Common myeloid progenitor, CD34-positive (primary cell): Measurements from ENCODE around the gene MBD1. TPM values are rescaled to one million over a fixed set of nuclear protein-coding genes. Genes with fewer than 3 reads are reported as not detected.
A peak's percentile ranks its signal among the peaks of the same experiment; 100 is the strongest.

ENCODE experiments used
- CTCF ChIA-PET: fragments of 350-600 bp; sonication (Branson Sonifier 250); formaldehyde crosslinking; loops from one replicate; lab custom pipeline; 2021; ENCODE audit warnings: antibody characterized with exemption; lab: Charles Lee
- POLR2A ChIA-PET: fragments of 350-600 bp; sonication (Branson Sonifier 250); formaldehyde crosslinking; loops from one replicate; lab custom pipeline; 2021; ENCODE audit warnings: antibody characterized with exemption; lab: Charles Lee
- DNase-seq, 3 donors: peaks; one replicate each; pipeline versions ENCODE4 v3.0.0 to v3.0.0-alpha.2; 2013
- H3K27ac ChIP-seq, 2 experiments: 1 replicate in 1 of 2; 2 replicates in 1 of 2; pipeline ENCODE4 v1.7.0; 2013; ENCODE audit warnings: inconsistent platforms in 2 of 2, low read length in 2 of 2, mild to moderate bottlenecking in 2 of 2, low read depth in 1 of 2, moderate library complexity in 1 of 2; ENCODE audit not compliant: severe bottlenecking in 2 of 2, insufficient read depth in 1 of 2, poor library complexity in 1 of 2
- H3K27me3 ChIP-seq, 5 experiments: replicated peaks in 2 of 5; 1 replicate in 3 of 5; 2 replicates in 2 of 5; pipeline versions ENCODE4 v1.6.1 to v1.7.0; 2013; ENCODE audit warnings: low read length in 4 of 5, mild to moderate bottlenecking in 2 of 5, moderate library complexity in 2 of 5, inconsistent platforms in 1 of 5; ENCODE audit not compliant: insufficient read depth in 5 of 5, control insufficient read depth in 4 of 5
- H3K36me3 ChIP-seq, 4 experiments: 1 replicate in 2 of 4; 2 replicates in 2 of 4; pipeline versions ENCODE4 v1.6.1 to v1.7.0; 2013; ENCODE audit warnings: low read length in 3 of 4, control low read depth in 1 of 4, mild to moderate bottlenecking in 1 of 4; ENCODE audit not compliant: control insufficient read depth in 4 of 4, insufficient read depth in 4 of 4
- H3K4me1 ChIP-seq, 4 experiments: 1 replicate in 3 of 4; 2 replicates in 1 of 4; pipeline versions ENCODE4 v1.6.1 to v1.7.1; 2013; ENCODE audit warnings: low read length in 3 of 4, mild to moderate bottlenecking in 3 of 4, control low read depth in 1 of 4, inconsistent platforms in 1 of 4, moderate library complexity in 1 of 4; ENCODE audit not compliant: control insufficient read depth in 4 of 4, insufficient read depth in 4 of 4; ENCODE audit errors: control extremely low read depth in 1 of 4
- H3K4me3 ChIP-seq, 7 experiments: 1 replicate in 4 of 7; 2 replicates in 3 of 7; pipeline versions ENCODE4 v1.5.1 to v1.7.0; 2013; ENCODE audit warnings: mild to moderate bottlenecking in 7 of 7, low read length in 6 of 7, moderate library complexity in 6 of 7, inconsistent platforms in 2 of 7, low read depth in 2 of 7, control low read depth in 1 of 7; ENCODE audit not compliant: insufficient read depth in 4 of 7, control insufficient read depth in 1 of 7; ENCODE audit errors: extremely low read depth in 1 of 7
- H3K9me3 ChIP-seq, 5 experiments: 1 replicate in 4 of 5; 2 replicates in 1 of 5; pipeline versions ENCODE4 v1.6.1 to v1.7.1; 2013; ENCODE audit warnings: low read length in 4 of 5, mild to moderate bottlenecking in 2 of 5, inconsistent platforms in 1 of 5, low read depth in 1 of 5, moderate library complexity in 1 of 5; ENCODE audit not compliant: control insufficient read depth in 4 of 5, insufficient read depth in 2 of 5; ENCODE audit errors: control extremely low read depth in 1 of 5
- WGBS: methylation state at CpG from one replicate; pipeline ENCODE4 v1.1.5; 2013; ENCODE audit not compliant: insufficient coverage; 5-methylcytosine and 5-hydroxymethylcytosine counted together
- polyA plus RNA-seq: library from polyadenylated mRNA; unstranded; fragments of 120-200 nt; gene quantifications from one replicate; pipeline ENCODE4 v1.2.1, GENCODE V29; 2013

The MBD1 gene, protein sequence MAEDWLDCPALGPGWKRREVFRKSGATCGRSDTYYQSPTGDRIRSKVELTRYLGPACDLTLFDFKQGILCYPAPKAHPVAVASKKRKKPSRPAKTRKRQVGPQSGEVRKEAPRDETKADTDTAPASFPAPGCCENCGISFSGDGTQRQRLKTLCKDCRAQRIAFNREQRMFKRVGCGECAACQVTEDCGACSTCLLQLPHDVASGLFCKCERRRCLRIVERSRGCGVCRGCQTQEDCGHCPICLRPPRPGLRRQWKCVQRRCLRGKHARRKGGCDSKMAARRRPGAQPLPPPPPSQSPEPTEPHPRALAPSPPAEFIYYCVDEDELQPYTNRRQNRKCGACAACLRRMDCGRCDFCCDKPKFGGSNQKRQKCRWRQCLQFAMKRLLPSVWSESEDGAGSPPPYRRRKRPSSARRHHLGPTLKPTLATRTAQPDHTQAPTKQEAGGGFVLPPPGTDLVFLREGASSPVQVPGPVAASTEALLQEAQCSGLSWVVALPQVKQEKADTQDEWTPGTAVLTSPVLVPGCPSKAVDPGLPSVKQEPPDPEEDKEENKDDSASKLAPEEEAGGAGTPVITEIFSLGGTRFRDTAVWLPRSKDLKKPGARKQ
- polyA plus RNA-seq: 51.2 TPM

DNA sequence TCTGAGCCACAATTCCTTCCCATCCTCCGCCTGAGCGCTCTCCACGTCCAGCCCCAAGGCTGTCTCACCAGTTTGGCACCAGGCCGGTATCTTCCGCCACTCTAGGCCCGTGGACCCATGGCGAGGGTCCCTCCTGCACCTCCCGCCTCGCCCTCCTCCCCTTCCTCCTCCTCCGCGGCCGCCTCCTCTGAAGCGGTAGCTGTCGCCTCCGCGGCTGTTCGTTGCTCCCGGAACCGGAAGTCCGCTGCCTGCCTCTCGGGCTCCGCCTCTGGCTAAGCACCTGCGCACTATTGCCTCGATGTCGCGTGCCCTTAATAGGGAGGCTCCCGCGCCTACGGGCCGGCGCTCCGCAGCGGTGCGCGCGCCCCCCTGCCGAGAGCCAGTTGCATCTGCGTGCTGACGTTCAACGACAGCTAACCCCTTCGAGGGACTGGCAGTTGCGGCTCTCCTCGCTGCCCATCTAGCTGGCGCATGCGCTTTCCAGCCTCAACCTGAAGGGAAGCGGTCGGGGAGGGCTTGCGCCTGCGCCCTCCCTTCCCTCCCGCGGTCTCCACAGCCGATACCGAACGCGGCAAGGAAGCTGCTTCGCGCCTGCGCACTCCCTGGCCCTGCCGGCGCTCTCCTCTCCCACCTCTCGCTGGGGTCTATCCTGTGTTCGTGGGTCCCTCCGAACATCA, at the start of gene MBD1:
MBD1 (minus strand) TSS at position 229 of the 677 bp plus-strand sequence. CDS start 1,531 bp downstream, outside the sequence.
- Histone ChIP-seq H3K4me1 (peaks cover 0 to 35% (median 26%) of the 10 kb centered on the region in 4 experiments), H3K4me3 (peak within 1 kb of the TSS; percentile 64 to 100 (median 92)), H3K36me3 (peaks cover 15 to 72% (median 44%) of the 10 kb centered on the region in 4 experiments), H3K27ac (peak within 1 kb of the TSS; percentile 95 to 97), H3K9me3 (no peaks in the 10 kb centered on the region), H3K27me3 (no peaks in the 10 kb centered on the region)
- peak; percentile 98 to 100 (median 99) for DNase-seq
- POLR2A ChIA-PET: interaction anchor here (0.9 kb wide), 1 partner anchor 14 kb away, joined by 3 read pairs; no protein-coding TSS in a partner anchor
- CTCF ChIA-PET: interaction anchor here (1.1 to 2.8 kb wide), 4 partner anchors 10 to 76 kb away, joined by 3 to 8 read pairs (median 5); partner anchors contain the start of gene CFAP53
- WGBS: under 1% methylated on average over 51 of the region's 63 CpGs

DNA sequence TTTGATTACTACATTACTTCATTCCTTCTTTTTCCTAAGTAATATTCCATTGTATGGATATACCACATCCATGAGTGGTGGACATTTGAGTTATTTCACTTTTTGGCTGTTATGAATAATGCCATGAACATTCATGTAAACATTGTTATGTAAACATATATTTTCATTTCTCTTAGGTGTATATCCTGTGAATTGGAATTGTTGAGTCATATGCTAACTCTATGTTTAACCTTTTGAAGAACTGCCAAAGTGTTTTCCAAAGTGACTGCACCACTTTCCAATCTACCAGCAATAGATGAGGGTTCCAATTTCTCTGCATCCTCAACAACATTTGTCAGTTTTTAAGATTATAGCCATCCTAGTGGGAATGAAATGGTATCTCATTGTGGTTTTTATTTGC, 48.9 kb upstream of the MBD1 start:
- no peak overlapping the region for H3K27ac ChIP-seq
- ChIA-PET POLR2A (no interaction called here), CTCF (no interaction called here)
- H3K4me3 ChIP-seq: no peak overlapping the region
- peaks cover 0 to 7% (median 0%) of the 10 kb centered on the region in 5 experiments for H3K27me3 ChIP-seq
- peaks cover 0 to 5% (median 0%) of the 10 kb centered on the region in 5 experiments for H3K9me3 ChIP-seq
- H3K4me1 ChIP-seq: no peaks in the 10 kb centered on the region
- no peak for DNase-seq
- no peaks in the 10 kb centered on the region for H3K36me3 ChIP-seq

DNA sequence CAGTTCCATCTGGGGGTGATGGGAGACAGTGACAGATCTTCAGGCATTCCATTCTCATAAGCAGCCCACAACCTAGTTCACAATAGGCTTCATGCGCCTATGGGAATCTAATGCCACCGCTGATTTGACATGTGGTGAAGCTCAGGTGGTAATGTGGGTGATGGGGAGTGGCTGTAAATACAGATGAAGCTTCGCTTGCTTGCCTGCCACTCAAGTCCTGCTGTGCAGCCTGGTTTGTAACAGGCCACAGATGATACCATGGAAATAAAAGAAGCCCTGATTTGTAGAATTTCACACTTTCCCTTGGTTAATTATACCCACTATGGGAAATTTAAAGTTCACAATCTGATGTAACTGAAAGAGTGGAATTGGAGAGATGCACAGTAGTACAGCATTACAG, 46.7 kb upstream of the MBD1 start:
- POLR2A ChIA-PET: no interaction called here

DNA sequence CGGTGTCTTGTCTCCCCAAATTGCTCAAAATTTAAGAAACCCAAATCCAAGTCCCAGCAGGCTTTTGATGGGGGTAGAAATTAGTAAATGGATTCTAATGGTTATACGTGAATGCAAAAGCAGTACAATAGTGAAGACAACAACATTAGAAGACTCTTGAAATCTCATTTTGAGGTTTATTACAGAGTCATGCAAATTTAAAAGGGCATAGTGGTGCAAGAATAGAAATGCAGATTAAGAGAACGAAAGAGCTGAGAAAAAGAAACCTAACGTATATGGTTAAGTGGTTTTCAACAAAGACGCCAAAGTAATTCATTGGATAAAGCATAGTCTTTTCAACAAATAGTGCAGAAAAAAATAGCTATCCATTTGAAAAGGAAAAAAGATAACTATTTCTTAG, 39.4 kb upstream of the MBD1 start:
- no peak overlapping the region for H3K27ac ChIP-seq
- H3K4me3 ChIP-seq: no peak overlapping the region
- DNase-seq: no peak
- 100% methylated on average over 1 of the region's 5 CpGs for WGBS
- POLR2A ChIA-PET: no interaction called here
- no peaks in the 10 kb centered on the region for H3K9me3 ChIP-seq
- CTCF ChIA-PET: no interaction called here
- no peaks in the 10 kb centered on the region for H3K36me3 ChIP-seq
- no peaks in the 10 kb centered on the region for H3K4me1 ChIP-seq
- H3K27me3 ChIP-seq: peaks cover 0 to 12% (median 4%) of the 10 kb centered on the region in 5 experiments

More for the DNA sequence above, 46.7 kb upstream of the MBD1 start:
- H3K4me1 ChIP-seq: no peaks in the 10 kb centered on the region
- WGBS: 86% methylated on average over 2 of the region's 3 CpGs
- no peak overlapping the region for H3K27ac ChIP-seq
- peaks cover 0 to 5% (median 0%) of the 10 kb centered on the region in 5 experiments for H3K9me3 ChIP-seq
- CTCF ChIA-PET: no interaction called here
- H3K27me3 ChIP-seq: peaks cover 0 to 5% (median 4%) of the 10 kb centered on the region in 5 experiments
- no peak for DNase-seq
- no peak overlapping the region for H3K4me3 ChIP-seq
- no peaks in the 10 kb centered on the region for H3K36me3 ChIP-seq

GRCh38 chr18:50315100-50315871, 34.0 kb upstream of the MBD1 start:
- ChIA-PET CTCF (no interaction called here), POLR2A (no interaction called here)
- Histone ChIP-seq H3K4me3 (no peak overlapping the region), H3K9me3 (no peaks in the 10 kb centered on the region), H3K27me3 (peaks cover 0 to 8% (median 0%) of the 10 kb centered on the region in 5 experiments), H3K27ac (no peak overlapping the region), H3K36me3 (no peaks in the 10 kb centered on the region), H3K4me1 (no peaks in the 10 kb centered on the region)
- no peak for DNase-seq
- 77% methylated on average over 5 of the region's 5 CpGs for WGBS

- POLR2A ChIA-PET: no interaction called here
These were observed 32.6 kb upstream of the MBD1 start for GRCh38 chr18:50313873-50314460.

More at GRCh38 chr18:50313873-50314460, 32.6 kb upstream of the MBD1 start:
- WGBS: 80% methylated on average over 1 of the region's 2 CpGs
- no peaks in the 10 kb centered on the region for H3K36me3 ChIP-seq
- H3K4me1 ChIP-seq: no peaks in the 10 kb centered on the region
- CTCF ChIA-PET: no interaction called here
- no peak overlapping the region for H3K27ac ChIP-seq
- H3K27me3 ChIP-seq: peaks cover 0 to 8% (median 4%) of the 10 kb centered on the region in 5 experiments
- no peak overlapping the region for H3K4me3 ChIP-seq
- no peak for DNase-seq
- no peaks in the 10 kb centered on the region for H3K9me3 ChIP-seq
